Mesenchymal stem cell (in vitro differentiated cells and primary cell): ENCODE data around the gene ERAL1.

Experiments
- DNase-seq: peaks from one replicate; pipeline ENCODE4 v3.0.0-alpha.2; 2013
- H2AFZ ChIP-seq: one replicate; pipeline ENCODE4 v1.6.1; 2013; ENCODE audit warnings: low read depth, mild to moderate bottlenecking, control low read depth, inconsistent platforms, low read length, moderate library complexity
- H2AK5ac ChIP-seq: 2 replicates; pipeline ENCODE4 v1.6.1; 2013; ENCODE audit warnings: low read length, moderate library complexity, mild to moderate bottlenecking, inconsistent platforms; ENCODE audit not compliant: severe bottlenecking
- H2BK120ac ChIP-seq: one replicate; pipeline ENCODE4 v1.6.1; 2013; ENCODE audit warnings: low read depth, mild to moderate bottlenecking, inconsistent platforms, low read length, moderate library complexity
- H2BK12ac ChIP-seq, 2 experiments: one replicate each; pipeline ENCODE4 v1.6.1; 2013; ENCODE audit warnings: inconsistent platforms in 2 of 2, low read length in 2 of 2, mild to moderate bottlenecking in 2 of 2, moderate library complexity in 2 of 2, control low read depth in 1 of 2
- H2BK15ac ChIP-seq: one replicate; pipeline ENCODE4 v1.6.1; 2013; ENCODE audit warnings: mild to moderate bottlenecking, low read depth, inconsistent platforms; ENCODE audit not compliant: poor library complexity, severe bottlenecking
- H2BK5ac ChIP-seq: 2 replicates; pipeline ENCODE4 v1.6.1; 2013; ENCODE audit warnings: low read depth, mild to moderate bottlenecking, low read length, control low read depth, inconsistent platforms; ENCODE audit not compliant: poor library complexity, severe bottlenecking
- H3K14ac ChIP-seq, 2 experiments: one replicate each; pipeline ENCODE4 v1.6.1; 2013; ENCODE audit warnings: inconsistent platforms in 2 of 2, low read length in 2 of 2, control low read depth in 1 of 2, mild to moderate bottlenecking in 1 of 2, moderate library complexity in 1 of 2
- H3K18ac ChIP-seq, 2 experiments: one replicate each; pipeline ENCODE4 v1.6.1; 2013; ENCODE audit warnings: inconsistent platforms in 2 of 2, low read length in 2 of 2, control low read depth in 1 of 2, low read depth in 1 of 2, mild to moderate bottlenecking in 1 of 2
- H3K23ac ChIP-seq, 2 experiments: one replicate each; pipeline ENCODE4 v1.6.1; 2013; ENCODE audit warnings: inconsistent platforms in 2 of 2, low read length in 2 of 2, mild to moderate bottlenecking in 2 of 2, moderate library complexity in 2 of 2, control low read depth in 1 of 2
- H3K27ac ChIP-seq: 2 replicates; pipeline ENCODE4 v1.5.1; 2013; ENCODE audit warnings: mild to moderate bottlenecking, moderate library complexity, low read length, control low read depth, inconsistent platforms; ENCODE audit not compliant: poor library complexity, severe bottlenecking
- H3K27me3 ChIP-seq, 2 experiments: 2 replicates each; pipeline versions ENCODE4 v1.6.1 to v1.7.0; 2013; ENCODE audit warnings: low read length in 2 of 2, mild to moderate bottlenecking in 2 of 2, moderate library complexity in 2 of 2, control low read depth in 1 of 2, inconsistent platforms in 1 of 2; ENCODE audit not compliant: control insufficient read depth in 1 of 2, insufficient read depth in 1 of 2
- H3K36me3 ChIP-seq, 2 experiments: 2 replicates each; pipeline versions ENCODE4 v1.6.1 to v1.7.0; 2013; ENCODE audit warnings: low read length in 2 of 2, control low read depth in 1 of 2, inconsistent platforms in 1 of 2, low read depth in 1 of 2, mild to moderate bottlenecking in 1 of 2; ENCODE audit not compliant: insufficient read depth in 2 of 2, control insufficient read depth in 1 of 2
- H3K4ac ChIP-seq, 2 experiments: one replicate each; pipeline ENCODE4 v1.6.1; 2013; ENCODE audit warnings: inconsistent platforms in 2 of 2, low read length in 2 of 2, mild to moderate bottlenecking in 2 of 2, moderate library complexity in 2 of 2, control low read depth in 1 of 2, low read depth in 1 of 2
- H3K4me1 ChIP-seq: 2 replicates; pipeline ENCODE4 v1.6.1; 2013; ENCODE audit warnings: low read depth, low read length, control low read depth; ENCODE audit not compliant: control insufficient read depth, insufficient read depth
- H3K4me2 ChIP-seq: 2 replicates; pipeline ENCODE4 v1.6.1; 2013; ENCODE audit warnings: low read length, mild to moderate bottlenecking, inconsistent platforms; ENCODE audit not compliant: poor library complexity, severe bottlenecking
- H3K4me3 ChIP-seq, 2 experiments: 2 replicates each; pipeline versions ENCODE4 v1.5.1 to v1.7.0; 2013; ENCODE audit warnings: low read length in 2 of 2, mild to moderate bottlenecking in 2 of 2, control low read depth in 1 of 2, low read depth in 1 of 2; ENCODE audit not compliant: insufficient read depth in 1 of 2
- H3K79me1 ChIP-seq: replicated peaks from 2 replicates; pipeline ENCODE4 v1.6.1; 2013; ENCODE audit warnings: mild to moderate bottlenecking, control low read depth, low read length, inconsistent platforms; ENCODE audit not compliant: poor library complexity, severe bottlenecking
- H3K9ac ChIP-seq: 2 replicates; pipeline ENCODE4 v1.7.0; 2013; ENCODE audit warnings: mild to moderate bottlenecking, low read length, moderate library complexity
- H3K9me3 ChIP-seq: 2 replicates; pipeline ENCODE4 v1.7.0; 2013; ENCODE audit warnings: mild to moderate bottlenecking, low read length; ENCODE audit not compliant: control insufficient read depth
- H4K8ac ChIP-seq: one replicate; pipeline ENCODE4 v1.6.1; 2013; ENCODE audit warnings: inconsistent platforms, mild to moderate bottlenecking, low read length, moderate library complexity
- H4K91ac ChIP-seq: one replicate; pipeline ENCODE4 v1.6.1; 2013; ENCODE audit warnings: mild to moderate bottlenecking, low read length, inconsistent platforms
- WGBS: methylation state at CpG from one replicate; pipeline ENCODE4 v1.1.7; 2013; ENCODE audit warnings: mixed read lengths; 5-methylcytosine and 5-hydroxymethylcytosine counted together

The ERAL1 gene

DNA sequence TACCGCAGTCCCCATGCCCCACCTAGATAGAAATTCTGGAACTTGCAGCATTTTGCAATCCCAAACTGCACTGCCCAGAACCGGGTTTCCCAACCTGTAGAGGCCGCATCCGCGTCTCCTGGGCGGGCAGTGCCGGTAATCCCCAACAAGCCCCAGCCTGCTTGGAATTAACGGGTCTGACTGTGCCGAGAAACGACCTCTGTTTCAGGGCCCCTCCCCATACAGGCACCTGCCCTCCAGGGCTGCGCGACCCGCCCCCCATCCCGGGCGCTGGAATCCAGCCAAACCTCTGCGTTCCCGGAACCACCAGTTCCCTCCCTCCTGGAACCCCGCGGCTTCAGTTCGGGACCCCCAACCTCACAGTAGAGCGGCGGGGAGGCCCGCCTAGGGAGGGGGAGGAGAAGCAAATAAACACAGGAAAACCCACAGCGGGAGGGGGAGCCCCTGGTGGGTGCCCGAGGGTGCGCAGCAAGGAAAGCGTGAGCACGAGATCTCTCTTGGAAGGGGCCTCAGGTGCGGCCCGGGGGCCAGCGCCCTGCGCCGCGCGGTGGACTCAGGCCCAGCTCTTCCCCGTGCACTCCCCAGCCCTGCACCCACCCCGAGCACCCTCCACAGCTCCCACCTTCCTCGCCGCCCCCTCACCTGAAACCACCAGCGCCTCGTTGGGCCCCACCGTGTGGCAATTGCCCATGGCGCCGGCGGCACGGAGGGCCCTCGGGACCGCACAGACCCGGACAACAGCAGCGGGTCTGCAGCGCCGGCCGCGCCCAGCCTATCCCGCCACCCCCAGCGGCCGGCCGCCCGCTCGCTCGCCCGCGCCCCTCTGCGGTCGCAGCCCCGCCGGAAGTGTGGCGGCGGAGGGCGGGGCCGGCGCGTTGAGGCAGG is 42.3 kb downstream of the ERAL1 start, which contains the start of gene FLOT2:
Gene FLOT2 (minus strand): TSS at position 850 of the 885 bp plus-strand sequence. CDS start 159 bp downstream, at position 691.
- Histone ChIP-seq H2BK5ac (no peak within 1 kb of the TSS), H2BK15ac (peak within 1 kb of the TSS; percentile 65), H2BK12ac (peak within 1 kb of the TSS in 1 of 2 experiments; percentile 59), H3K27me3 (no peaks in the 10 kb centered on the region), H3K9ac (peak within 1 kb of the TSS; percentile 94), H3K4me2 (peak within 1 kb of the TSS; percentile 68), H3K4me3 (peak within 1 kb of the TSS; percentile 90), H4K91ac (peak within 1 kb of the TSS; percentile 94), H2AK5ac (peak within 1 kb of the TSS; percentile 7), H2BK120ac (peak within 1 kb of the TSS; percentile 51), H4K8ac (peak within 1 kb of the TSS; percentile 86), H3K36me3 (peaks cover 7 to 8% of the 10 kb centered on the region in 2 experiments), H3K79me1 (peaks cover 18% of the 10 kb centered on the region), H3K18ac (peak within 1 kb of the TSS; percentile 85 to 99), H3K9me3 (no peaks in the 10 kb centered on the region), H3K14ac (peak within 1 kb of the TSS in 1 of 2 experiments; percentile 99), H2AFZ (peak within 1 kb of the TSS; percentile 91), H3K4ac (peak within 1 kb of the TSS in 1 of 2 experiments; percentile 91), H3K4me1 (peaks cover 27% of the 10 kb centered on the region), H3K23ac (peak within 1 kb of the TSS in 1 of 2 experiments; percentile 97), H3K27ac (peak within 1 kb of the TSS; percentile 22)
- DNase-seq = peak; percentile 61
- WGBS = under 1% methylated on average over 61 of the region's 73 CpGs

DNA sequence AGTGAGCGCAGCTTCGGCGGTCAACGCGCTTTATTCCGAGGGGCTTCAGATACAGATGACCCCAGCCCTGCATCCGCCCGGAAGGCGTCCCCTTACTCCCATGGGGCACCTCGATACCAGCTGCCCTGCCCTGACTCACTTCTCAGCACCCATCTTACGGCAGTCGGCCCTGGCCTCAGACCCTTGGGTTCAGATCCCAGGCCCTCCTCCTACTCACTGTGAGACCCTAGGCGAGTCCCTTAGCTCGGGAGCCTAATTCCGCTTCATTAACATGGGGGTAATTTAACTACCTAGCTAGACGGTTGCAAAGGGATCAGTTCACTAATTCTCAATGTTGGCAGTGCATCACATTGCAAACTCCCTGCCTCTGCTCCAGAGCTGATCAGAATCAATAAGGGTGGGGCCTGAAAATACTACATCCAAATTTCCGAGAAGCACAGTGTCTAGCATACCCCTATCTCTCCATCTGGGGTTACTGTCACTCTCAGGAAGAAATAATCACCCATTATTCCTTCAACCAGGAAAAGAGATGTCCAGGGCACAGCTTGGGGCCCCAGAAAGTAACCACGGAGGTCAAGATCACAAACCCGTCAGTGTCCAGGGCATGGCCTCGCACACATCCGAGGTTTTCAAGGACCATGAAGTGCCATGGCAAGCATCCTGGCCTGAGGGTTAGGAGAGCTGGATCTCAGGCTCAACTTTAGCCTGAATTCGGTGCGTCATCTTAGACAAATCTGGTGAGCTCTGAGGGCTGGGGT is 43.1 kb downstream of the ERAL1 start:
- H4K8ac ChIP-seq = peak overlapping the region; percentile 74
- H4K91ac ChIP-seq = peak overlapping the region; percentile 94
- H3K14ac ChIP-seq = peak overlapping the region in 1 of 2 experiments; percentile 78
- peak overlapping the region; percentile 7 for H2AK5ac ChIP-seq
- 27% methylated on average over 23 of the region's 23 CpGs for WGBS
- H2BK15ac ChIP-seq = peak overlapping the region; percentile 34
- H3K4ac ChIP-seq = peak overlapping the region in 1 of 2 experiments; percentile 91
- no peaks in the 10 kb centered on the region for H3K27me3 ChIP-seq
- H3K18ac ChIP-seq = peak overlapping the region; percentile 85 to 99
- no peaks in the 10 kb centered on the region for H3K9me3 ChIP-seq
- H3K27ac ChIP-seq = no peak overlapping the region
- peak overlapping the region; percentile 94 for H3K9ac ChIP-seq
- H2BK5ac ChIP-seq = no peak overlapping the region
- H3K23ac ChIP-seq = peak overlapping the region in 1 of 2 experiments; percentile 23
- H2BK12ac ChIP-seq = peak overlapping the region in 1 of 2 experiments; percentile 59
- H3K4me2 ChIP-seq = peak overlapping the region; percentile 68
- H2AFZ ChIP-seq = peak overlapping the region; percentile 91
- peak overlapping the region; percentile 29 for H2BK120ac ChIP-seq
- H3K4me1 ChIP-seq = peaks cover 26% of the 10 kb centered on the region
- DNase-seq = no peak
- peak overlapping the region; percentile 90 for H3K4me3 ChIP-seq
- peaks cover 4 to 5% of the 10 kb centered on the region in 2 experiments for H3K36me3 ChIP-seq
- H3K79me1 ChIP-seq = peaks cover 15% of the 10 kb centered on the region

- no peak overlapping the region for H3K4me2 ChIP-seq
- H3K4ac ChIP-seq = no peak overlapping the region
- H3K23ac ChIP-seq = no peak overlapping the region
- no peak for DNase-seq
- H2BK5ac ChIP-seq = no peak overlapping the region
- H2BK120ac ChIP-seq = peak overlapping the region; percentile 27
- peak overlapping the region; percentile 65 for H2BK15ac ChIP-seq
- no peaks in the 10 kb centered on the region for H3K27me3 ChIP-seq
- no peak overlapping the region for H2BK12ac ChIP-seq
- WGBS = 93% methylated on average over 12 of the region's 12 CpGs
- no peak overlapping the region for H3K14ac ChIP-seq
- peaks cover 14% of the 10 kb centered on the region for H3K79me1 ChIP-seq
- H4K8ac ChIP-seq = no peak overlapping the region
- no peak overlapping the region for H3K18ac ChIP-seq
- H3K4me1 ChIP-seq = peaks cover 28% of the 10 kb centered on the region
- peak overlapping the region; percentile 7 for H2AK5ac ChIP-seq
- H3K36me3 ChIP-seq = peaks cover 3 to 4% of the 10 kb centered on the region in 2 experiments
- no peaks in the 10 kb centered on the region for H3K9me3 ChIP-seq
- no peak overlapping the region for H3K27ac ChIP-seq
- H2AFZ ChIP-seq = no peak overlapping the region
- no peak overlapping the region for H3K4me3 ChIP-seq
- no peak overlapping the region for H3K9ac ChIP-seq
- peak overlapping the region; percentile 45 for H4K91ac ChIP-seq
Measured at GRCh38 chr17:28898527-28898955, 43.7 kb downstream of the ERAL1 start.
